ENCODE results near the gene ANKZF1.
"Not testable (repeated sequence)": the region's sequence is repeated elsewhere in the genome, so short reads cannot be mapped to it uniquely, and the experiment has no call there.

ANKZF1 gene

GRCh38 chr2:219197388-219197787 is 32.2 kb upstream of the ANKZF1 start:
- no peak overlapping the region for H3K27ac ChIP-seq (ENCODE audit: low read length, poor library complexity, severe bottlenecking)
- H3K36me3 ChIP-seq (ENCODE audit: control insufficient read depth in 1 of 2, insufficient read depth in 2 of 2, low read depth in 1 of 2, low read length in 2 of 2): no peaks in the 10 kb centered on the region
- no peak overlapping the region for H3K18ac ChIP-seq (ENCODE audit: low read depth in 1 of 2, low read length in 2 of 2)
- no peaks in the 10 kb centered on the region for H3K79me1 ChIP-seq (replicated peaks; ENCODE audit: low read length, poor library complexity, severe bottlenecking)
- H3K9me3 ChIP-seq (ENCODE audit: control insufficient read depth, low read length): no peaks in the 10 kb centered on the region
- no peak overlapping the region for H2AK5ac ChIP-seq (ENCODE audit: low read length, severe bottlenecking)
- H3K14ac ChIP-seq (ENCODE audit: low read length in 2 of 2): no peak overlapping the region
- no peak overlapping the region for H3K4me2 ChIP-seq (ENCODE audit: low read length, poor library complexity, severe bottlenecking)
- no peak overlapping the region for H3K4me3 ChIP-seq (ENCODE audit: insufficient read depth in 1 of 2, low read depth in 1 of 2, low read length in 2 of 2)
- no peak overlapping the region for H3K23ac ChIP-seq (ENCODE audit: low read length in 2 of 2)
- no peak overlapping the region for H4K8ac ChIP-seq (ENCODE audit: low read length)
- no peak overlapping the region for H3K9ac ChIP-seq (ENCODE audit: low read length)
- H2BK12ac ChIP-seq (ENCODE audit: low read length in 2 of 2): no peak overlapping the region
- no peak overlapping the region for H2BK15ac ChIP-seq (ENCODE audit: low read depth, poor library complexity, severe bottlenecking)
- no peak overlapping the region for H2BK120ac ChIP-seq (ENCODE audit: low read depth, low read length)
- peaks cover 11 to 21% of the 10 kb centered on the region in 2 experiments for H3K27me3 ChIP-seq (ENCODE audit: control insufficient read depth in 1 of 2, insufficient read depth in 1 of 2, low read length in 2 of 2)
- no peak overlapping the region for H3K4ac ChIP-seq (ENCODE audit: low read depth in 1 of 2, low read length in 2 of 2)
- DNase-seq: no peak
- no peak overlapping the region for H2AFZ ChIP-seq (ENCODE audit: low read depth, low read length)
- no peaks in the 10 kb centered on the region for H3K4me1 ChIP-seq (ENCODE audit: control insufficient read depth, insufficient read depth, low read depth, low read length)
- no peak overlapping the region for H4K91ac ChIP-seq (ENCODE audit: low read length)
- no peak overlapping the region for H2BK5ac ChIP-seq (ENCODE audit: low read depth, low read length, poor library complexity, severe bottlenecking)
- WGBS: 95% methylated on average over 1 of the region's 1 CpG

DNA sequence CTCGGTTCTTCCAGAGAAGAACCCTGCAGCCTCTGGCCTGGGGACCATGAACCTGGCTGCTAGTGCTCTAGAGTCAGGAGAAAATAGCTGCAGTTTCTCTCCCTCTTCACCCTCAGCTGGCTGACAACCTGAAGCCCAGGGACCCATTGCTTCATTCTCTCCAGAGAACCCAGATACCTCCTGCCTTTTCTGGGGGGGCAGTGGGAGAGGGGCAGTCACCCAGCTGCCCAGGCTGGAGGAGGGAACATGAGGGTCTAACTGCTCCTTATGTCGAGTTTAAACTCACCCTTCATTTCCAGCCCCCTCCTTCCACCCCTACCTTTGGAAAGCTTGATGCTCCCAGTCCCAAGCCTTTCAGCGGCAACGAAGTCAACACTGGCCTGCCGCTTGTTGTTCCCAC is 30.6 kb upstream of the ANKZF1 start:
- no peaks in the 10 kb centered on the region for H3K9me3 ChIP-seq (ENCODE audit: control insufficient read depth, low read length)
- no peak overlapping the region for H2BK15ac ChIP-seq (ENCODE audit: low read depth, poor library complexity, severe bottlenecking)
- H3K27me3 ChIP-seq (ENCODE audit: control insufficient read depth in 1 of 2, insufficient read depth in 1 of 2, low read length in 2 of 2): peaks cover 11 to 21% of the 10 kb centered on the region in 2 experiments
- H3K4me1 ChIP-seq (ENCODE audit: control insufficient read depth, insufficient read depth, low read depth, low read length): no peaks in the 10 kb centered on the region
- DNase-seq: no peak
- H3K18ac ChIP-seq (ENCODE audit: low read depth in 1 of 2, low read length in 2 of 2): no peak overlapping the region
- no peak overlapping the region for H3K9ac ChIP-seq (ENCODE audit: low read length)
- no peak overlapping the region for H3K23ac ChIP-seq (ENCODE audit: low read length in 2 of 2)
- H2BK120ac ChIP-seq (ENCODE audit: low read depth, low read length): no peak overlapping the region
- no peak overlapping the region for H4K91ac ChIP-seq (ENCODE audit: low read length)
- H3K36me3 ChIP-seq (ENCODE audit: control insufficient read depth in 1 of 2, insufficient read depth in 2 of 2, low read depth in 1 of 2, low read length in 2 of 2): no peaks in the 10 kb centered on the region
- no peak overlapping the region for H2BK12ac ChIP-seq (ENCODE audit: low read length in 2 of 2)
- H2AK5ac ChIP-seq (ENCODE audit: low read length, severe bottlenecking): no peak overlapping the region
- H3K4me2 ChIP-seq (ENCODE audit: low read length, poor library complexity, severe bottlenecking): no peak overlapping the region
- H3K4ac ChIP-seq (ENCODE audit: low read depth in 1 of 2, low read length in 2 of 2): no peak overlapping the region
- no peak overlapping the region for H3K27ac ChIP-seq (ENCODE audit: low read length, poor library complexity, severe bottlenecking)
- H2AFZ ChIP-seq (ENCODE audit: low read depth, low read length): no peak overlapping the region
- no peak overlapping the region for H4K8ac ChIP-seq (ENCODE audit: low read length)
- no peak overlapping the region for H3K4me3 ChIP-seq (ENCODE audit: insufficient read depth in 1 of 2, low read depth in 1 of 2, low read length in 2 of 2)
- no peak overlapping the region for H2BK5ac ChIP-seq (ENCODE audit: low read depth, low read length, poor library complexity, severe bottlenecking)
- 78% methylated on average over 5 of the region's 5 CpGs for WGBS
- no peaks in the 10 kb centered on the region for H3K79me1 ChIP-seq (replicated peaks; ENCODE audit: low read length, poor library complexity, severe bottlenecking)
- H3K14ac ChIP-seq (ENCODE audit: low read length in 2 of 2): no peak overlapping the region

- DNase-seq: no peak
- no peak overlapping the region for H2BK15ac ChIP-seq (ENCODE audit: low read depth, poor library complexity, severe bottlenecking)
- no peaks in the 10 kb centered on the region for H3K9me3 ChIP-seq (ENCODE audit: control insufficient read depth, low read length)
- H4K91ac ChIP-seq (ENCODE audit: low read length): no peak overlapping the region
- 91% methylated on average over 11 of the region's 12 CpGs for WGBS
- peaks cover 11 to 21% of the 10 kb centered on the region in 2 experiments for H3K27me3 ChIP-seq (ENCODE audit: control insufficient read depth in 1 of 2, insufficient read depth in 1 of 2, low read length in 2 of 2)
- H2BK5ac ChIP-seq (ENCODE audit: low read depth, low read length, poor library complexity, severe bottlenecking): no peak overlapping the region
- no peak overlapping the region for H4K8ac ChIP-seq (ENCODE audit: low read length)
- no peaks in the 10 kb centered on the region for H3K36me3 ChIP-seq (ENCODE audit: control insufficient read depth in 1 of 2, insufficient read depth in 2 of 2, low read depth in 1 of 2, low read length in 2 of 2)
- H3K9ac ChIP-seq (ENCODE audit: low read length): no peak overlapping the region
- H2BK12ac ChIP-seq (ENCODE audit: low read length in 2 of 2): no peak overlapping the region
- H3K4ac ChIP-seq (ENCODE audit: low read depth in 1 of 2, low read length in 2 of 2): no peak overlapping the region
- no peak overlapping the region for H3K23ac ChIP-seq (ENCODE audit: low read length in 2 of 2)
- no peak overlapping the region for H2BK120ac ChIP-seq (ENCODE audit: low read depth, low read length)
- H3K4me2 ChIP-seq (ENCODE audit: low read length, poor library complexity, severe bottlenecking): no peak overlapping the region
- H3K14ac ChIP-seq (ENCODE audit: low read length in 2 of 2): no peak overlapping the region
- H2AFZ ChIP-seq (ENCODE audit: low read depth, low read length): no peak overlapping the region
- H2AK5ac ChIP-seq (ENCODE audit: low read length, severe bottlenecking): no peak overlapping the region
- no peaks in the 10 kb centered on the region for H3K79me1 ChIP-seq (replicated peaks; ENCODE audit: low read length, poor library complexity, severe bottlenecking)
- no peak overlapping the region for H3K27ac ChIP-seq (ENCODE audit: low read length, poor library complexity, severe bottlenecking)
- no peak overlapping the region for H3K18ac ChIP-seq (ENCODE audit: low read depth in 1 of 2, low read length in 2 of 2)
- no peaks in the 10 kb centered on the region for H3K4me1 ChIP-seq (ENCODE audit: control insufficient read depth, insufficient read depth, low read depth, low read length)
- no peak overlapping the region for H3K4me3 ChIP-seq (ENCODE audit: insufficient read depth in 1 of 2, low read depth in 1 of 2, low read length in 2 of 2)
Measured at GRCh38 chr2:219199470-219200211, 30.0 kb upstream of the ANKZF1 start.

GRCh38 chr2:219200502-219201326 is 28.9 kb upstream of the ANKZF1 start:
- DNase-seq; H2AK5ac ChIP-seq (ENCODE audit: low read length, severe bottlenecking); H3K14ac ChIP-seq (ENCODE audit: low read length in 2 of 2); H3K4me2 ChIP-seq (ENCODE audit: low read length, poor library complexity, severe bottlenecking); H3K79me1 ChIP-seq (replicated peaks; ENCODE audit: low read length, poor library complexity, severe bottlenecking); H3K36me3 ChIP-seq (ENCODE audit: control insufficient read depth in 1 of 2, insufficient read depth in 2 of 2, low read depth in 1 of 2, low read length in 2 of 2); H2BK12ac ChIP-seq (ENCODE audit: low read length in 2 of 2); H3K9me3 ChIP-seq (ENCODE audit: control insufficient read depth, low read length); H3K9ac ChIP-seq (ENCODE audit: low read length); H2BK15ac ChIP-seq (ENCODE audit: low read depth, poor library complexity, severe bottlenecking); H4K8ac ChIP-seq (ENCODE audit: low read length); H2BK120ac ChIP-seq (ENCODE audit: low read depth, low read length); H3K4me1 ChIP-seq (ENCODE audit: control insufficient read depth, insufficient read depth, low read depth, low read length); H3K4ac ChIP-seq (ENCODE audit: low read depth in 1 of 2, low read length in 2 of 2); H2BK5ac ChIP-seq (ENCODE audit: low read depth, low read length, poor library complexity, severe bottlenecking); H2AFZ ChIP-seq (ENCODE audit: low read depth, low read length); H3K18ac ChIP-seq (ENCODE audit: low read depth in 1 of 2, low read length in 2 of 2); H3K27ac ChIP-seq (ENCODE audit: low read length, poor library complexity, severe bottlenecking); H3K4me3 ChIP-seq (ENCODE audit: insufficient read depth in 1 of 2, low read depth in 1 of 2, low read length in 2 of 2); H3K23ac ChIP-seq (ENCODE audit: low read length in 2 of 2); H4K91ac ChIP-seq (ENCODE audit: low read length): not testable (repeated sequence)
- peaks cover 11 to 17% of the 10 kb centered on the region in 2 experiments for H3K27me3 ChIP-seq (ENCODE audit: control insufficient read depth in 1 of 2, insufficient read depth in 1 of 2, low read length in 2 of 2)
- 88% methylated on average over 23 of the region's 26 CpGs for WGBS
